Measurements from ENCODE around the gene RGP1. TPM values are rescaled to one million over a fixed set of nuclear protein-coding genes. Genes with fewer than 3 reads are reported as not detected.

RGP1 gene
- polyA plus RNA-seq, 3 donors = 2.3 to 9.0 (median 3.3) TPM

GRCh38 chr9:35714579-35715252, 34.4 kb upstream of the RGP1 start:
- TF ChIP-seq CTCF (IDR thresholded peaks at IDR 0.05) = no peak
- no peaks in the 10 kb centered on the region for H3K27me3 ChIP-seq (ENCODE audit: control insufficient read depth in 2 of 2, insufficient read depth in 2 of 2, low read length in 2 of 2)

GRCh38 chr9:35716230-35716629, 32.9 kb upstream of the RGP1 start:
- H3K36me3 ChIP-seq (replicated peaks in 1 of 2; ENCODE audit: control insufficient read depth in 1 of 2, insufficient read depth in 2 of 2, low read length in 2 of 2) = peaks cover 97 to 100% of the 10 kb centered on the region in 2 donors
- no peaks in the 10 kb centered on the region for H3K27me3 ChIP-seq (ENCODE audit: control insufficient read depth in 2 of 2, insufficient read depth in 2 of 2, low read length in 2 of 2)
- peak overlapping the region in 4 of 7 donors; percentile 8 to 51 (median 28) for H3K27ac Mint-ChIP-seq
- H3K9ac ChIP-seq (ENCODE audit: insufficient read depth, low read length, poor library complexity, severe bottlenecking) = no peak overlapping the region
- H3K4me1 Mint-ChIP-seq = no peaks in the 10 kb centered on the region
- DNase-seq = no peak
- H3K4me2 ChIP-seq (replicated peaks; ENCODE audit: extremely low read depth, low read length, poor library complexity, severe bottlenecking) = no peak overlapping the region
- H3K36me3 Mint-ChIP-seq = peaks cover 0 to 94% of the 10 kb centered on the region in 2 donors
- no peak overlapping the region for H2AFZ ChIP-seq (ENCODE audit: insufficient read depth, low read depth, low read length, poor library complexity, severe bottlenecking)
- no peak overlapping the region for H3K4me3 ChIP-seq (replicated peaks in 1 of 3; ENCODE audit: low read depth in 2 of 3, low read length in 3 of 3)
- no peak overlapping the region for H3K4me3 Mint-ChIP-seq
- H3K9me3 Mint-ChIP-seq = no peaks in the 10 kb centered on the region
- 100% methylated on average over 3 of the region's 4 CpGs for WGBS (ENCODE audit: insufficient coverage)
- peaks cover 10% of the 10 kb centered on the region for H3K79me2 ChIP-seq (ENCODE audit: insufficient read depth, low read length)
- H3K27ac ChIP-seq (ENCODE audit: low read depth in 1 of 2, low read length in 2 of 2) = peak overlapping the region in 1 of 2 donors; percentile 11
- intact Hi-C loops (cut with micrococcal nuclease) = no loop called here
- no peaks in the 10 kb centered on the region for H3K9me3 ChIP-seq (replicated peaks in 1 of 2; ENCODE audit: control insufficient read depth in 1 of 2, insufficient read depth in 1 of 2, low read length in 2 of 2)
- TF ChIP-seq CTCF (IDR thresholded peaks at IDR 0.05) = no peak
- peaks cover 0 to 2% (median 0%) of the 10 kb centered on the region in 3 donors for H3K27me3 Mint-ChIP-seq (ENCODE audit: low read depth in 3 of 3)
- H4K20me1 ChIP-seq (ENCODE audit: insufficient read depth, low read length) = peaks cover 100% of the 10 kb centered on the region
- H3K4me1 ChIP-seq (ENCODE audit: control insufficient read depth in 1 of 2, insufficient read depth in 2 of 2, low read length in 2 of 2) = no peaks in the 10 kb centered on the region

More at GRCh38 chr9:35714579-35715252, 34.4 kb upstream of the RGP1 start:
- H4K20me1 ChIP-seq (ENCODE audit: insufficient read depth, low read length) = peaks cover 99% of the 10 kb centered on the region
- Mint-ChIP-seq H3K9me3 (no peaks in the 10 kb centered on the region), H3K4me3 (no peak overlapping the region), H3K27me3 (ENCODE audit: low read depth in 3 of 3) (peaks cover 0 to 2% (median 0%) of the 10 kb centered on the region in 3 donors), H3K27ac (peak overlapping the region in 4 of 7 donors; percentile 11 to 55 (median 30)), H3K36me3 (peaks cover 0 to 92% of the 10 kb centered on the region in 2 donors), H3K4me1 (no peaks in the 10 kb centered on the region)
- peak overlapping the region in 1 of 2 donors; percentile 44 for H3K27ac ChIP-seq (ENCODE audit: low read depth in 1 of 2, low read length in 2 of 2)
- H3K4me1 ChIP-seq (ENCODE audit: control insufficient read depth in 1 of 2, insufficient read depth in 2 of 2, low read length in 2 of 2) = no peaks in the 10 kb centered on the region
- H3K4me2 ChIP-seq (replicated peaks; ENCODE audit: extremely low read depth, low read length, poor library complexity, severe bottlenecking) = no peak overlapping the region
- WGBS (ENCODE audit: insufficient coverage) = 95% methylated on average over 10 of the region's 13 CpGs
- intact Hi-C loops (cut with micrococcal nuclease) = no loop called here
- peaks cover 96 to 100% of the 10 kb centered on the region in 2 donors for H3K36me3 ChIP-seq (replicated peaks in 1 of 2; ENCODE audit: control insufficient read depth in 1 of 2, insufficient read depth in 2 of 2, low read length in 2 of 2)
- H3K9me3 ChIP-seq (replicated peaks in 1 of 2; ENCODE audit: control insufficient read depth in 1 of 2, insufficient read depth in 1 of 2, low read length in 2 of 2) = no peaks in the 10 kb centered on the region
- no peak overlapping the region for H3K4me3 ChIP-seq (replicated peaks in 1 of 3; ENCODE audit: low read depth in 2 of 3, low read length in 3 of 3)
- H2AFZ ChIP-seq (ENCODE audit: insufficient read depth, low read depth, low read length, poor library complexity, severe bottlenecking) = no peak overlapping the region
- no peak for DNase-seq
- H3K9ac ChIP-seq (ENCODE audit: insufficient read depth, low read length, poor library complexity, severe bottlenecking) = no peak overlapping the region
- H3K79me2 ChIP-seq (ENCODE audit: insufficient read depth, low read length) = peaks cover 10% of the 10 kb centered on the region

Measured in CD14-positive monocyte (primary cell).